Measurements from ENCODE around the gene COL5A3.
"Not testable (repeated sequence)": the region's sequence is repeated elsewhere in the genome, so short reads cannot be mapped to it uniquely, and the experiment has no call there.

Gene COL5A3

DNA sequence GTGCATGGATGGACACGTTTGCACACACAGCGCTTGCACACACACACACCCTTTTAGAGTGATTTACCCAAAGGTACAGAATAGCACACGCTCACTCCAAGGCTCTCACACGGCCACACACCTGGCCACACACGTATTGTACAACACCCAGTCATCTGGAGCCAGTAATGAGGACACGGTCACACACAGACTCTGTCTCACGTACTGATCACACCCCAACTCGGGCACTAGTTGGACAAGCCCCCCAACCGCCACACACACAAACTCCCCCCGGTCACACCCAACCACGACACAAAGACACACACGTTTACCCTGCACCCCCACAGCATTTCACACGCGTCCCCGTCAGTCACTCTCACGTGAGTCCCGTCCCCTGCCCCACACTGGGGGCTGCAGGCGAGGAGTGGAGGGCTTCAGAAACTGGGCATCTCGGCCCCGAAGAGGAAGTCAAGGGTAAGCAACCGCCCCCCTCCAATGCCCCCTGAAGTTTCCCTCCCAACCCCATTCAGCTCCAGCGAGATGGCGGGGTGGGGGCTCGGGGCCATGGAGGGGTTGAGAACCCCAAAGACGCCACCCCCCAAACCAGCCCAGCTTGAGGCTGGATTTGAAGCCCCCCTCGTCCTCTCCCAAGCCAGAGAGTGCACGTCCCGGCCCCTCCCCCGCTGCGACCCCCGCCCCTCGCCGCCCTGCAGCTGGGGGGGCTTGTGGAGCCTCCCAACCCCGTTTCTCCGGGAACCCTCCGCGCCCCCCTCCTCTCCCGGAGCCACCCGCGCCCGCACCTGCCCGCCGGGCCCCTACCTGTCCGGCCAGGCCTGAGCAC is 74.6 kb downstream of the COL5A3 start:
- no peak for DNase-seq

DNA sequence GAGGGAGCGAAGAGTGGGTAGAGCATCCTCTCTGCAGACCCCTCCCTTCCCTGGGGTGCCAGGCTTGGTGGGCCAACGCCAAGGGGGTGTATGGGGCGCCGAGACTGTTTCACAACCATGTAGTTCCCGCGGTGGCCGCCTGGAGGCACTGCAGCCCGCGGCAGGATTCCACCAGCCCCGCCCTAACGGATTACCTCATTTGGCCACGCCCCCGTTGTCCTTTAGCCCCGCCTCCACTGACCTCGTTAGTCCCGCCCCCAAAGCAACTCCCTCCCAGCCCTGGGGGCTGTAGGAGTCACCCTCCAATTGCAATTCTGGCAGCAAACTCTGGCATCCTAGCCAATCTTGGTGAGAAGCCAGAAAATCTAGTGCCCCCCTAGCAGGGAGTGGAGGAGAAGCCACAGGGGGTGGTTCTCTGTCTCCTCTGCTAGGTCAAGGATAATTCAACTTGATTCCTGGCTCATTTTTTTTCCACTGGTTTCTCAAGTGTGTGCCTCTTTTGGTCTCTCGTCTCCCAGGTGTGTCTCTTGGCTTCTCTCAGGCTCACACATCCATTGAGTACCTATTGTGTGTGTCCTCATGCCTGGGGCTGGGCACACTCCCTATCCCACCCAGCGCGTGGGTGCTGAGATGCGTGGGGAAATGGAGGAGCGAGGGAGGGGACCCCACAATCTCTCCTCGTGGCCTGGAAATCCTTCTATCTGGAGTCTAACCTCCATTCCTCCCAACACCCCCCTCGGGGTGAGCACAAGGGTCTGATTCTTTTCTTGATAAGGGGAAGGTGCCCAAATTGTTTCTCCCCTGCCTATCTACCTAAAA is 76.0 kb downstream of the COL5A3 start:
- DNase-seq: no peak

DNA sequence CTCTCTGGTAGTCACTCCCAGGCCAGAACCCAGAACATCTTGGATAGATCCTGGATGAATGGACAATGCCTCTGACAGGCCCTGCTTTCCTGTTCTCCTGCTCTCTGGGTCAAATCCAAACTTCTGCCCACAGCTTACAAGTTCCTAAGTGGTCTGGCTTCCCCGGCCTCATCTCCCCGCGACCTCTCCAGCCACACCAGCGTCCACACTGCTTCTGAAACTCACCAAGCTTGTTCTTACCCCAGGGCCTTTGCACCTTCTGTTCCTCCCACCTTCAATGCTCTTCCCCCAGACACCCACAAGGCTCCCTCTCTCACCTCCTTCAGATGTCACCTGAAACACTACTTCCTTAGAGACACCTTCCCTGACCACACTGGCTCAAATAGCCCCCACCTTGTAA is 77.5 kb downstream of the COL5A3 start:
- DNase-seq: no peak

DNA sequence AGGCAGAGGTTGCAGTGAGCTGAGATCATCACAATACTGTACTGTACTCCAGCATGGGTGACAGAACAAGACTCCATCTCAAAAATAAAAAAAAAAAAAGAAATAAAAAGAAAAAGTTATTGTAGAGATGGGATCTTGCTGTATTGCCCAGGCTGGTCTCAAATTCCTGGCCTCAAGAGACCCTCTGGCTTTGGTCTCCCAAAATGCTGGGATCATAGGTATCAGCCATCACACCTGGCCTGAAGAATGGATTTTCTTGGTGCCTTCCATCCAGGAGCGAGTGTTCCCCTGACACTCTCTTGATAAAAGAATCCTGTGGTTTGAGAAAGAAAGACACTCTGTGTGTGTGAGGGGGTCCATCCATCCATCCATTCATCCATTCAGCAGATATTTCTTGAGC is 78.7 kb downstream of the COL5A3 start:
- DNase-seq: no peak

DNA sequence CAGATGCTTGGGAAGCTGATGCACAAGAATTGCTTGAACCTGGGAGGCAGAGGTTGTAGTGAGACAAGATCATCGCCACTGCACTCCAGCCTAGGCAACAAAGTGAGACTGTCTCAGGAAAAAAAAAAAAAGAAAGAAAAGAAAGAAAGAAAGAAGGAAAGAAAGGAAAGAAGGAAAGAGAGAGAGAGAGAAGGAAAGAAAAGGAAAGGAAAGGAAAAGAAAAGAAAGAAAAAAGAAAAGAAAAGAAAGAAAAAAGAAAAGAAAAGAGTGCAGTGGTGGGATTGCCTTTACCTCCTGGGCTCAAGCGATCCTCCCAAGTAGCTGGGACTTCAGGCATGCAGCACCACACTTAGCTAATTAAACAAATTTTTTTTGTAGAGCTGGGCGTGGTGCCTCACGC is 86.9 kb downstream of the COL5A3 start:
- no peak for DNase-seq

DNA sequence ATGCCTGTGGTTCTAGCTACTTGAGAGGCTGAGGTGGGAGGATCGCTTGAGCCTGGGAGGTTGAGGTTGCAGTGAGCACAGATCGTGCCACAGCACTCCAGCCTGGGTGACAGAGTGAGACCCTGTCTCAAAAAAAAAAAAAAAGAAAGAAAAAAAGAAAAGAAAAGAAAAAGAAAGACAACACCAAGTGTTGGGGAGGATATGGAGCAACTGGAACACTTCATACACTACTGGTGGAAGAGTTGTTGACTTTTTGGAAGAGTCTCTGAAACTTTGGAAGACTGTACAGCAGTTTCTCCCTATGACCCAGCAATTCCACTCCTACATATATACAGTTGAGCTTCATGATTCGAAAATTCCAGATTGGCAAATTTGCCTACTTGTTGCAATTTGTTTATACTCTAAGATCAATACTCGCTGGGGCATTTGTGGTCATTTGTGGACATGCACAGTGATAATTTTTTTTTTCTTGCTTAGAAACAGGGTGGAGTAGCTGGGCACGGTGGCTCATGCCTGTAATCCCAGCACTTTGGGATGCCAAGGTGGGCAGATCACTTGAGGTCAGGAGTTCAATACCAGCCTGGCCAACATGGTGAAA is 87.4 kb downstream of the COL5A3 start:
- DNase-seq: not testable (repeated sequence)

DNA sequence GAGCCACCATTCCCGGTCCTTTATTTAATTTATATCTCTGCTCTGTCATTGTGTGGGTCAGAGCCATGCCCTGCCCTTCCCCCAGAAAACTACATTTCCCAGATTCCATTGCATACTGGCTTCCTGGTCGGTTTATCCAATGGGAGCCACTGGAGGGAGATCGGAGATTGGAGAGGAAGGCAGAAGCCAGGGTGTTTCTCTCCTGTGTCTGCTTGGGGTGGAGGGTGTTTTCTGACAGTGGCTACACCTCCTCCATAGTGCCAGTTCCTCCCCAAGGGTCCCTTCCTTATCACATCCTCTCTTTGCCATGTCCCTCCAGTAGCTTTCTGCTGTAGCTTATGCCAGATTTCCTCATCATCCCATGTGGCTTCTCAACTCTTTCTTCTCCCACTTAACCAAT is 93.0 kb downstream of the COL5A3 start:
- DNase-seq: no peak

DNA sequence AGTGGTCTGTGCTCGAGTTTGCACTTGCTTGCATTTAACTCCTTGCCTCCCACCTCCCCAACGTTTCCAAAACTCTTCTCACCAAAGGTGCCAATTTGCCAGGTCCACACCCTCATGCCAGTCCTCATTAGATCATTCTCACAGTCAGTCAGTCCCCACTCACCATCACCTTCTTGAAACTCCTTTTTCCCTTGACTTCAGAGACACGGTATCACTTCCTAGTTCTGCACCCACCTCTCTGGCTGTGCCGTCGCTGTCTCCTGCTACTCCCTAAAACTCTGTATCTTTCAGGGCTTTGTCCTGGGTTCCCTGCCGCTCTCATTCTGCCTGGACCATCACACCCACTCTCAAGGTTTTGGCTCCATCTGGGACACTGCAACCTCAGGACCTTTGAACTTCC is 93.6 kb downstream of the COL5A3 start:
- no peak for DNase-seq

DNA sequence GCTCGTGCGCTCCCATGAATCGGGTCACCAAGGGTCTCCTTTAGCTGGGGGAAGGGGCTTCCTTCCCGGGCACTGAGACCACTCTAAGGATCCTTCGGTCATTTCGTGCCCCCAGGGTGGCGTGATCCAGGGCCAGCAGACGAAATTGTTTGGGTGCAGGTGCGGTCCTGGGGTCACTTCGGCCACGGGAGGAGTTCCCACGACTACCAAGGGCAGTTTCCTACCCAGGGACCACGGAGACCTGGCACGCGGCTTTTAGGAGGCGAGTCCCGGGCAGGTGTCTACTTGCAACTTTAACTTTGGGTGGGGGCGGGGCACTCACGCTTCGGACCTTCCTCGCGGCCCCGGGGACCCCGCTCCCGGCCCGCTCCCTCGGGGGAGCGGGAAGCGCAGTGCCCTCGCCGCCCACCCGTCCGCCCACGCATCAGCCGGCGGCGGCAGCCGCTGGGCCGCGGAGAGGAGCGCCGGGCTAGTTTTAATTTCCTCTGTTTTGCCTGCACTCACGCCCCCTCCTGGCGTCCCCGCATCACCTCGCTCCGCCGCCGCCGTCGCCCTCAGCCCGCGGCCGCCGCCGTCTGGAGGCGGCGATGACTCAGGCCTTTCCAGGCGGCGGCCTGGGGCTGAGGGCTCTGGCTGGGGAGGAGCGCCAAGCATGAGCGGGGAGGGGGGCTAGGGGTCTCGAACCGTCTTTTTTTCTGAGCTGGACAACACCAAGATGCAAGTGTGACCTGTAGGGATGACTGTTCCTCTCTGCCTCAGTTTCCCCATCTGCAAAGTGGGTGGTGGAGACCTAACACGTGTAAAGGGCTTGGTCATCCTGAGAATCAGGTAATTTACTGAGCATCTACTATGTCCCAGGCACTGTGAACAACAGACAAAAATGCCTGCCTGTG is 95.7 kb downstream of the COL5A3 start:
- peak; percentile 5 for DNase-seq

DNA sequence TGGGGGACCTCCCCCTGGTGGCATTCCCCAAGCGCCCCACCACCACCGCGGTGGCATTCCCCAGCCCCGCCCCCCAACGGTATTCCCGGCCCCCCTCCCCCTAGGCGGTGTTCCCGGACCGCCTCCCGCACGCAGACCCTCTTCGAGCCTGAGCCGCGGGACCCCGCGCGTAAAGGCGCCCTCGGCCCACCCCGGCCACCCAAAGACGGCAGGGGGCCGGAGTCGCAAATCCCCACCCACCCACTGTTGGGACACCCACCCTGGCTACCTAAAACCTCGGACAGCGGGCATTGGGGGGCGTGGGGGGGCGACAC is 96.3 kb downstream of the COL5A3 start:
- DNase-seq: no peak

DNA sequence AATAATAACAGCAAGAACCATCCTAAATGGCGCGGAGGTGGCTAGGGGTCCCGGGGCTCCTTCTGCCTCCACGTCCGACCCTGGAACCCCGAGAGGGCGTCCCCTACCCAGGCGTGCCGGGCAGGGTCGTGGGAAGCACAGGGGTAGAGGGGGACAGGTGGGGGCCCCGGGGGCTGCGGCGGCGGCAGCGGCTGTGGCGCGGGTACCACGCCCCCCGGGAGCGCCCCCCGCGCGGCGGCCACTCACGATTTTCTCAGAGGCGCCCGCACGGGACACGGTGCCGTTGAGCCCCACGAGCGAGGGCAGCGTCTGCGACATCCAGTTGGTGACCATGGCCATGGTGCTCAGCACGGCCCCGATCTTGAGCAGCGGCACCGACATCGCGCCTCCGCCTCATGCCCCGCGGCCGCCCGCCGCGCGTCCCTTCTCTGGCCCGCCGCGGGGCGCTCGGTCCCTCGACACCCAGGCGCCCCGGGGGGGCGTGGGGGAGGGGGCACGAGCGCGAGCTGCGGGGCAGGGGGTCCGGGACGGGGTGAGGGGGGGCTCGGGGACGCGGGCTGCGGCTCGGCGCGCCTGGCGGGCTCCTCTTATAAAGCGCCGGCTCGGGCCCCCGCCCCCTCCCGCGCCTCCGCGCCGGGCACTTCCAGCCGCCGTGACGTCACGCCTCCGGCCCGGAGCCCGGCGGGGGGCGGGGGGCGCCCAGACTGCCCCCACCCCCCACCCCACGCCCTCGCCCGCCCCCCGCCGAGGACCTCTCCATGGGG is 96.9 kb downstream of the COL5A3 start:
- DNase-seq: no peak

DNA sequence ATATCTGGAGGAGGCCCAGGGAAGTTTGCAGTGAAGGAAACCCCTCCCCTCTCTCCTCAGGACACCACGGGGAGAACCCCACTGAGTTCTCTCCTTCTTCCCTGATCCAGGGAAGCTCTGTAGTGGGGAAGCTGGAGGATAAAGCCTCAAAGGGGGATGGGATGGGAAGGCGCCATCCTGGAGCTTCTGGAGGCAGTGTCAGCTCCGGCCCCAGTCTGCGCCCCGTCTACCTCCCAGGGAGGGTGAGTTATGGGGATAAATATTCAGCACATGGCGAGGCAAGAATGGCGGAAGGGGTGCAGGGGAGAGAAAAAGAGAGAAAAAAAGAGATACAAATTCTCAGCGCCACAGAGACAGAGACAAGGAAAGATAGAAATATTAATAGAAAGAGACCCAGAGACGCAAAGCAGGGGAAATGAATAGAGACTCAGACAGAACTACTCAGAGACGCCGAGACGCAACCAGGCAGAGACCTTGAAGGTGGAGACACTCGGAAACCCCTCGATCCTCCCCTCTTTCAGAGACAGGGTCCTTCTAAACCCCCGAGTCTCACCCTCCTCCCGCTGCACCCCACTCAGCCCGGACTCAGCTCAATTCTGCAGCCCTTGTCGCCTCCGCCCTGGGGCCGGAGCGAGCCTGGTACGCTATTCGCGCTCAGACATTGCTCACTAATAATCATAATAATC is 97.6 kb downstream of the COL5A3 start:
- DNase-seq: no peak

DNA sequence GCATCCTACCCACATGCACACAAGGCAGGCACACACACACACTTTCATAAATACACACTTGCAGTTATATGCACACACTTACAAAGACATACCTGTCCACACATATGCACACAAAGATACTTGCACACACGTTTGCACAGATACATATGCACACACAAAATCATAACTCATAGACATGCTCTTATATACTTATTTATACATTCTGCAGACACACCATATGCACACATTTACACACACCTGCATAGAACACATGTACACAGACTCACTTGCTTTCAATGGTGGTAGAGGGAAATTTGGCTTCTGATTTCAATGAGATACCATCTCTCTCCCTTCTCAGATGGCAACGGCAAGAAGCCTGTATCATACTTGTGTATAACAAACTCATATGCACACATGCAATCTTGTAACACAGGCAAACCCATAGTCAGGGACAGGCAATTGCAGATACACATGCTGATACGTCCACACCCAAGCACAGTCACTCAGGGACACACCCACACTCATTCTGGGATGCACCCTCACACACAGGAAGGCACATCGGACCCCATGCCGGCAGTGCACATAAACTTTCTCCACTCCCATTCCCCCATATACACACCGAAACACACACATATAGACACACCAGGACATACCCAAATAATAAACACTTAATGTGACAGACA is 98.6 kb downstream of the COL5A3 start:
- DNase-seq: no peak

DNA sequence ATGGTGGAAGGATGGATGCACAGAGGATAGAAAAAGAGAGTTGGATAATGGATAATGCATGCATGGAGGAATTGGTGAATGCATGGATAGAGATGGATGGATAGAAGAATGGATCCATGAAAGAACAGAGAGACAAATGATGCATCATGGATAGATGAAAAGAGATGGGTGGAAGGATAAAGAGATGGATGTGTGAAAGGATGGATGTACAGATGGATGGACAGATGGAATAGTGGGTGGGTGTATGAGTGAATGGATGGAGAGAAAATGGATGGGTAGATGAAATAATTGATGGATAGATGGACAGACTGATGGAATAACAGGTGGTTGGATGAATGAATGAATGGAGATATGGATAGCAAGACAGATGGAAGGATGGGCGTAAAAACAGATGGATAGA is 99.7 kb downstream of the COL5A3 start:
- no peak for DNase-seq

All from SIG-M5 (cell line).